Activated naive CD4-positive, alpha-beta T cell treated with Interleukin-2 at 50 U/mL for 16 hours (primary cell): ENCODE data around the gene CABLES1.

Source experiments
- DNase-seq: peaks from one replicate; pipeline ENCODE4 v3.0.0-alpha.2; 2020

CABLES1 gene

DNA sequence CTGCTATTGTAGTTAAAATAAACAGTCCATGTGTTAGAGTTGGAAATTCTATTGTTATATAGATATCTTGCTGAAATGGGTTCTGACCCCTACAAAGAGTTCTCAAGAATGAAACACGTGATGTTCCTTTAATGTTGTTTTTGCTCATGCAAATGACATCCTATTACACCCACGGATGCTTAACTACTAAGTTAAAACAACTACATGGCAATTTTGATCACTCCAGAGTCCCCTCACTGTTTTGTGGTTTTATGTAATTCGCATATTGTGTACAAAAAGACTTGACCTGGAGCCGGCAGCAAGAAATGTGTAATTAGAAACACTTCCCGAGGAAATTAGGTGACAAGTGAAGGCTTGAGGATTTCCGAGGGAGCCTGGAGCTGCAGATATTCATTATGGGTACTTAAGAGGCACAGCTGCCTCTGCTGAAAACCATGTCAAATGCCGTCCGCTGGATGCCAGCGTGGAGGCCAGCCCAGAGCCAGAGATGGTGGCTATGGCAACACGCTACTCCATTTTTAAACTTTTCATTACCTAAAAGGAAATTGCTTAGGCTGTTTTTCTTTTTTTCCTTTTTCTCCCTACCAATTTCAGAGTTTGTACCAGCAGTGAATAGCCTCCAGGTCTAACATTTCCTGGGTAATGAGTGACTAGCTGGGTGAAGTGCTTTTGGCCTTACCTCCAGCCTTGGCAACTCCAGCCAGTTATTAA is 21.0 kb upstream of the CABLES1 start:
- DNase-seq: no peak

DNA sequence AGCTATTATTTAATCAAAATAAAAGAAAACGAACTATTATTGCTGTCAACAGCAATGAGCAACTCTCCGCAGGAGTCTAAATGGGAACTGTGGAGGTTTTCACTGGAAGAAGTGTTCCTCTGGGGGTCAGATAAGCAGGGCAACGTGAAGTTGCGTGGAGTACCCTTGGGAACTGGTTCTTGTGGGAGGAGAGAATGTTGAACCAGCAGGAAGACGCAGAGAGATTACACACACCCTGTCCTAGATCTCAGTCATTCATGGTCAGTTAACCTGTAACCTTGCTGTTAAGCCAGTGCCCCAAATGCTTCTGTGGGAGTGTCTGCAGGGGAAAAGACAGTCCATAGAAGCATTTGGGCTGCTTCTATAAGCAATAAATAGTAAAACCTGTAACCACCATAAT is 20.4 kb upstream of the CABLES1 start:
- DNase-seq: no peak

DNA sequence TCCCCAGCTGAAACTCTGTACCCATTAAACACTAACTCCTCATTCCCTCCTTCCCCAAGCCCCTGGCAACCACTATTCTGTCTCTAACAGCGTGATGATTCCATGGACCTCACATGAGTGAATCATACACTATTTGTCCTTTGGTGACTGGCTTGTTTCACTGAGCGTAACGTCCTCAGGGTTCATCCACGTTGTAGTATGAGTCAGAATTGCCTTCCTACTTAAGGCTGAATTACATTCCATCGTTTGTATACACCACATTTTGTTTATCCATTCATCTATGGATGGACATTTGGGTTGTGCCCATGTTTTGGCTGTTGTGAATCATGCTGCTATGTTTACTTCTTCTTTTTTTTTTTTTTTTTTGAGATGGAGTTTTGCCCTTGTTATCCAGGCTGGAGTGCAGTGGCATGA is 19.6 kb upstream of the CABLES1 start:
- no peak for DNase-seq

DNA sequence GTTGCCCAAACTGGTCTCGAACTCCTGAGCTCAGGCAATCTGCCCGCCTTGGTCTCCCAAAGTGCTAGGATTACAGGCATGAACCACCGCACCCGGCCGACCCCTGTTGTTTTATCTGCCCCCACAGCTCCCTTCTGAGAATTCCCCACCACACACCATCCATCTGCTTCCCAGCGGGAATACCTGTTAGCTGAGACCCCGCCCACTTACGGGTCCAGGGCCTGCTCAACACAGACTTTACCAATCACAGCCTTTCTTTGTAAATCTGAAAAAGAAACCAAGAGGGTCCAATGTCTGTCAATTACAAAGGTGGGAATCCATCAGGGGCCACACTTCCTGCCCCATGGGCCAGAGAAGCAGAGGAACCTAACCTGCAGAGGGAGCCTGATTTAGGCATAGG is 14.2 kb upstream of the CABLES1 start:
- DNase-seq: no peak

DNA sequence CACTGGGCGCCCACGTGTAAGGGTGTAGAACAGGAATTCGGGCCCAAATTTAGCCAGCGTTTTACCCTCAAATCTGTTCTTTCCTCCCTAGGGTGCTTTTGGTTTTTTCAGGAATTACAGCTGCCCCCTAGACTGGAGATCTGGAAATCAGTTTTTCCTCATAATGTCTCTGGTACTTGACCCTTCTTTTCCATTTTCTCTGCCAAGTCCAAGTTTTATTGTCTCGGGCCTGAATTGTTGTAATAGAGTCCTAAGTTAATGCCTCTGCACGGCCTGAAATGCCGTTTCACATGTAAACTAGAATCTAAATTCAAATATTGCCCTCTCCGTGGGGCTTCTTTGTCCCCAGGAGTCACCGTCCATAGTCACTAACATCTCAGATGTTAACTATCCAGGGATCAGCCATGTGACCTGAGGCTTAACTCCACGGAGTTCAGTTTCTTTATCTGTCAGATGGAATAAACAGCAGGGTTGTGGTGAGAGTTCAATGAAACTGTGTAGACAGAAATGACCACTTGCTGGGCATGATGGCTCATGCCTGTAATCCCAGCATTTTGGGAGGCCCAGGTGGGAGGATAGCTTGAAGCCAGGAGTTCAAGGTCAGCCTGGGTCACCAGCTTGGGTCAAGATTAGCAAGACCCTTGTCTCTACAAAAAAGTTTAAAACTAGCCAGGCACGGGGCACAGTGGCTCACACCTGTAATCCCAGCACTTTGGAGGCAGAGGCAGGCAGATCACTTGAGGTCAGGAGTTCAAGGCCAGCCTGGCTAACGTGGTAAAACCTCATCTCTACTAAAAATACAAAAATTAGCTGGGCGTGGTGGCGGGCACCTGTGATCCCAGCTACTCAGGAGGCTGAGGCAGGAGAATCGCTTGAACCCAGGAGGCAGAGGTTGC is 12.7 kb upstream of the CABLES1 start:
- no peak for DNase-seq

DNA sequence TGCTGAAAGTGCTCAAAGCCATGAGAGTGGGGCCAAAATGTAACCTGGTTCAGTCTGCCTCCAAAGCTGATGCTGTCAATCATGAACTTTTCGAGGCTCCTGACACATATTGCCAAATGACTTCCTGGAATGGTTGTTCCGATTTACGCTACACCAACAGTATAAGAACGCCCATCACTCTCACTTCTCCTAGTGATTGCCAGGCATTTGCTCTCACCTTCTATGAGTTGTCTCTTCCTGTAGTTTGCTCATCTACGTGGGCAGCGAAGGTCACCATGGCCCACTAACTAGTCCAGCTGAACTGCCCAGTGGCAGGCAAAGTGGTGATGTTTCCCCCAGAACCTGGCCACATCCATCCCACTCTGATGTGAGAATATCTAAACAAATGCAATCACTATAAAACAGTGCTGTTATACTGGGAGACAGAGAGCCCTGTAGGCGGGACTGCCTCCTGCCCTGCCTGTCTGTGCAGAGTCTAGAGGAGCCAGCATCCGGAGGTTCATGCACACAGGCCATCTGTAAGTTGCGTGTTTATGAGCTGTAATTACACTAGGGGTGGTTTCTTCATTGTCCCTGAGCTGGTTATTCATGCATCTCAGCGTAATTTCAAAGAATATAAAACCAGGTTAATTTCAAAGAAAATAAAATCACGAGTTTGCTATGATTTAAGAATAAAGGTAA is 8.8 kb upstream of the CABLES1 start:
- no peak for DNase-seq

- no peak for DNase-seq
Observed at GRCh38 chr18:23127090-23127489, 8.2 kb upstream of the CABLES1 start.

- no peak for DNase-seq
Observed at GRCh38 chr18:23129355-23130002, 5.8 kb upstream of the CABLES1 start.

GRCh38 chr18:23131693-23132319 is 3.5 kb upstream of the CABLES1 start:
- DNase-seq: peak; percentile 42

GRCh38 chr18:23133860-23134779 is 1.2 kb upstream of the CABLES1 start:
- DNase-seq: peak; percentile 18

DNA sequence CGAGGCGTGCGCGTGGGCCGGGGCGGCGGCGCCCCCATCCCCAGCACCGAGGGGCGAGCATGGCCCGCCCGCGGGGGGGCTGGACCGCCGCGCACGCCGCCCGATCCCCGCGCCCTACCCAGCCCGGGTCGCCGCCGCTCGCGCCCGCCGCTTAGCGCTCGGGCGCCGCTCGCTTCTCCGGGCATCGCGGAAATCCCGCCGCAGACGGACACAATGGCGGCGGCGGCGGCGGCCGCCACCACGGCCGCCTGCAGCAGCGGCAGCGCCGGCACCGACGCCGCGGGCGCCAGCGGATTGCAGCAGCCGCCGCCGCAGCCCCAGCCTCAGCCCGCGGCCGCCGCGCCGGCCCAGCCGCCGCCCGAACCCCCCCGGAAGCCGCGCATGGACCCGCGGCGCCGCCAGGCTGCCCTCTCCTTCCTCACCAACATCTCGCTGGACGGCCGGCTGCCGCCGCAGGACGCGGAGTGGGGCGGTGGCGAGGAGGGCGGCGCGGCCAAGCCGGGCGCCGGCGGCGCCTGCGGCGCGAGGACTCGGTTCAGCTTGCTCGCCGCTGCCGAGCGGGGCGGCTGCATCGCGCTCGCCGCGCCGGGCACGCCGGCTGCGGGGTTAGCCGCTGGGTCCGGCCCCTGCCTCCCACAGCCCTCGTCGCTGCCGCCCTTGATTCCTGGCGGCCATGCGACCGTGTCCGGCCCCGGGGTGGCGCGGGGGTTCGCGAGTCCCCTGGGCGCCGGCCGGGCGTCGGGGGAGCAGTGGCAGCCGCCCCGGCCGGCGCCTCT is 453 bp downstream of the CABLES1 start:
- DNase-seq: peak; percentile 16

GRCh38 chr18:23136326-23137096 is 1.2 kb downstream of the CABLES1 start:
- no peak for DNase-seq

DNA sequence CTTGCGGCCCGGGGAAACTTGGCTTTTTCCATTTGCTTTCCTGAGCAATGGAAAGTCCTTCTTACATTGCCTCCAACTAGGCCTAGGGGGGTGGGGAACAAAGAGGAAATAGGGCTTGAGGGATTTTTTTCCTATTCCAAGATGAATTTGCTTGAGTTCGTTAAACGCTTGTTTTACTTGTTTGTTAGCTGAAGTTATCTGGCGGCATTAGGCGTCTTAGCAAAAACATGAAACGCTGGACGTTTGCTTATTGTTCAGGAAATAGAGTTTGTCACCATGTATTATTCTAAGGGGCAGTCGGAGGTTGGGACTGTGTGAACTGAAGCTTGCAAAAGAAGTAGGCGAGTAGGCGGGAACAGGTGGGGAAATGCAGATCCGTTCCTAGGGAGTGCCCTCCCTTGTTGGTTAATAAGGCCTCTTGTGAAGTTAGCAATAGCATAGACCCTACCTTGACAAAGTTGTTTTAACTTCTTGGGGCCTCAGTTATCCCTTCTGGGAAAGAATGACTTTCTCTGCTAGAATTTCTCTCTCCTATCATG is 1.9 kb downstream of the CABLES1 start:
- DNase-seq: no peak

- no peak for DNase-seq
Observed at GRCh38 chr18:23137788-23138216, 2.5 kb downstream of the CABLES1 start.

DNA sequence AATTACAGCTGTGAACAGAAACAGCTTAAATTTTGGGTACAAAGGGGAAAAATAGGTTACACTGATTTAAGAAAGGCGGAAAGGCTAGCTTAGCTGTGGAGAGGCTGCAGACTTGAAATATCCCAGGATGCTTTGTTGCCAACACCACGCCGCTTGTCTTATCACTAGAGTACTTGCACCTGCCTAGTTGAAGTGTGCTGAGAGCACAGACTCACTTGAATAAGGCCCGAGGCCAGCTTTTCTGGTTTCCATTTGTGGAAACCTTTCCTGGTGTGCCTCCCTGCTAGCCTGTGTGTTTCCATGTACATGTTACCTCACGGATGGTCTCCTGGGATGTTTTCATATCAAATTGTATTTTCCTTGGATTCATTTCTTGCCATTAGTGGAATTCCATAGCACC is 3.2 kb downstream of the CABLES1 start:
- no peak for DNase-seq

- DNase-seq: no peak
Observed at GRCh38 chr18:23141104-23141999, 6.1 kb downstream of the CABLES1 start.

- no peak for DNase-seq
Observed at GRCh38 chr18:23142251-23142929, 7.1 kb downstream of the CABLES1 start.
